HL-60 (cell line): Measurements from ENCODE around the gene DOCK6.
A peak's percentile ranks its signal among the peaks of the same experiment; 100 is the strongest.

ENCODE experiments used
- DNase-seq, 2 experiments: peaks; one replicate each; pipeline ENCODE4 v3.0.0-alpha.2; 2010 to 2020; ENCODE audit warnings: low read depth in 1 of 2, low spot score in 1 of 2
- H3K27ac ChIP-seq: fragments of 250-450 bp; sonication (Bioruptor Pico); replicated peaks from 2 replicates; pipeline ENCODE4 v1.5.1; 2020; ENCODE audit warnings: mild to moderate bottlenecking, moderate library complexity
- H3K27me3 ChIP-seq: fragments of 250-450 bp; sonication (Bioruptor Pico); 2 replicates; pipeline ENCODE4 v1.5.1; 2021; ENCODE audit warnings: mild to moderate bottlenecking, moderate library complexity; ENCODE audit not compliant: insufficient read depth, poor library complexity, severe bottlenecking
- H3K4me3 ChIP-seq: replicated peaks from 2 replicates; pipeline ENCODE4 v1.5.1; 2011; ENCODE audit warnings: mild to moderate bottlenecking, control low read depth, low read length; ENCODE audit not compliant: insufficient read depth
- CTCF ChIP-seq: IDR thresholded peaks from one replicate; pipeline ENCODE4 v1.5.1; 2011; ENCODE audit warnings: low read length, control low read depth, inconsistent platforms; ENCODE audit not compliant: insufficient read depth
- GABPA ChIP-seq: IDR thresholded peaks from 2 replicates; pipeline ENCODE4 v1.6.1; 2012; ENCODE audit warnings: low read depth
- POLR2AphosphoS5 ChIP-seq: IDR thresholded peaks from 2 replicates; pipeline ENCODE4 v1.6.1; 2012; ENCODE audit warnings: low read depth
- SPI1 ChIP-seq: IDR thresholded peaks from 2 replicates; pipeline ENCODE4 v1.6.1; 2012; ENCODE audit warnings: low read depth, mild to moderate bottlenecking, borderline replicate concordance
- TF ChIP-seq, protein P1 (sequence below): IDR thresholded peaks from 2 replicates; pipeline ENCODE4 v1.6.1; 2012; ENCODE audit warnings: low read depth; ENCODE audit not compliant: insufficient replicate concordance

DOCK6 gene

GRCh38 chr19:11198769-11199424 lies 63.4 kb downstream of the DOCK6 start:
- TF ChIP-seq, protein P1, sequence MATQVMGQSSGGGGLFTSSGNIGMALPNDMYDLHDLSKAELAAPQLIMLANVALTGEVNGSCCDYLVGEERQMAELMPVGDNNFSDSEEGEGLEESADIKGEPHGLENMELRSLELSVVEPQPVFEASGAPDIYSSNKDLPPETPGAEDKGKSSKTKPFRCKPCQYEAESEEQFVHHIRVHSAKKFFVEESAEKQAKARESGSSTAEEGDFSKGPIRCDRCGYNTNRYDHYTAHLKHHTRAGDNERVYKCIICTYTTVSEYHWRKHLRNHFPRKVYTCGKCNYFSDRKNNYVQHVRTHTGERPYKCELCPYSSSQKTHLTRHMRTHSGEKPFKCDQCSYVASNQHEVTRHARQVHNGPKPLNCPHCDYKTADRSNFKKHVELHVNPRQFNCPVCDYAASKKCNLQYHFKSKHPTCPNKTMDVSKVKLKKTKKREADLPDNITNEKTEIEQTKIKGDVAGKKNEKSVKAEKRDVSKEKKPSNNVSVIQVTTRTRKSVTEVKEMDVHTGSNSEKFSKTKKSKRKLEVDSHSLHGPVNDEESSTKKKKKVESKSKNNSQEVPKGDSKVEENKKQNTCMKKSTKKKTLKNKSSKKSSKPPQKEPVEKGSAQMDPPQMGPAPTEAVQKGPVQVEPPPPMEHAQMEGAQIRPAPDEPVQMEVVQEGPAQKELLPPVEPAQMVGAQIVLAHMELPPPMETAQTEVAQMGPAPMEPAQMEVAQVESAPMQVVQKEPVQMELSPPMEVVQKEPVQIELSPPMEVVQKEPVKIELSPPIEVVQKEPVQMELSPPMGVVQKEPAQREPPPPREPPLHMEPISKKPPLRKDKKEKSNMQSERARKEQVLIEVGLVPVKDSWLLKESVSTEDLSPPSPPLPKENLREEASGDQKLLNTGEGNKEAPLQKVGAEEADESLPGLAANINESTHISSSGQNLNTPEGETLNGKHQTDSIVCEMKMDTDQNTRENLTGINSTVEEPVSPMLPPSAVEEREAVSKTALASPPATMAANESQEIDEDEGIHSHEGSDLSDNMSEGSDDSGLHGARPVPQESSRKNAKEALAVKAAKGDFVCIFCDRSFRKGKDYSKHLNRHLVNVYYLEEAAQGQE: no peak
- TF ChIP-seq POLR2AphosphoS5: no peak
- TF ChIP-seq SPI1: no peak
- H3K4me3 ChIP-seq: no peak overlapping the region
- no peak overlapping the region for H3K27ac ChIP-seq
- no peak for DNase-seq
- H3K27me3 ChIP-seq: peaks cover 7% of the 10 kb centered on the region

DNA sequence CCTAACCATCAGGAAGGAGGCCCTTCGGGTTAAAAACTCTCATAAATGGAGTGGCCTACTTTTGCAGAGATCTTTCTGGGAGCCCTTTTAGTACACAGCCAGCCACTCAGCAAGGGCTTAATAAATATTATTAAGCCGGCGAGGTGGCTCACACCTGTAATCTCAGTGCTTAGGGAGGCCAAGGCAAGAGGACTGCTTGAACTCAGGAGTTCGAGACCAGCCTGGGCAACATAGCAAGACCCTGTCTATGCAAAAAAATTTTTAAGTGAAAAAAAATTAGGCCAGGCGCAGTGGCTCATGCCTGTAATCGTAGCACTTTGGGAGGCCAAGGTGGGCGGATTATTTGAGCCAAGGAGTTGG lies 64.2 kb downstream of the DOCK6 start:
- no peak for DNase-seq

GRCh38 chr19:11197291-11198174 lies 64.8 kb downstream of the DOCK6 start, which contains the start of gene KANK2:
Gene KANK2 (minus strand): TSS chr19:11197545. CDS start chr19:11194511, 3,034 bp downstream.
- H3K27me3 ChIP-seq: peaks cover 7% of the 10 kb centered on the region
- no peak for TF ChIP-seq CTCF
- TF ChIP-seq, protein P1: no peak
- TF ChIP-seq GABPA: no peak
- TF ChIP-seq SPI1: no peak
- no peak for TF ChIP-seq POLR2AphosphoS5
- peak within 1 kb of the TSS; percentile 71 for H3K4me3 ChIP-seq
- H3K27ac ChIP-seq: no peak within 1 kb of the TSS
- peak in 1 of 2 experiments; percentile 47 for DNase-seq

More for the DNA sequence above, 64.2 kb downstream of the DOCK6 start:
- TF ChIP-seq CTCF (no peak), GABPA (no peak)
- TF ChIP-seq, protein P1: no peak
- Histone ChIP-seq H3K27me3 (peaks cover 7% of the 10 kb centered on the region), H3K27ac (no peak overlapping the region), H3K4me3 (peak overlapping the region; percentile 71)
